Activated CD8-positive, alpha-beta memory T cell treated with anti-CD3 and anti-CD28 coated beads for 4 hours (primary cell): ENCODE measurements around the gene CGNL1.

Experiments
- DNase-seq, 2 donors: peaks; one replicate each; pipeline ENCODE4 v3.0.0-alpha.2; 2020; ENCODE audit warnings: low read depth in 2 of 2

CGNL1 gene

DNA sequence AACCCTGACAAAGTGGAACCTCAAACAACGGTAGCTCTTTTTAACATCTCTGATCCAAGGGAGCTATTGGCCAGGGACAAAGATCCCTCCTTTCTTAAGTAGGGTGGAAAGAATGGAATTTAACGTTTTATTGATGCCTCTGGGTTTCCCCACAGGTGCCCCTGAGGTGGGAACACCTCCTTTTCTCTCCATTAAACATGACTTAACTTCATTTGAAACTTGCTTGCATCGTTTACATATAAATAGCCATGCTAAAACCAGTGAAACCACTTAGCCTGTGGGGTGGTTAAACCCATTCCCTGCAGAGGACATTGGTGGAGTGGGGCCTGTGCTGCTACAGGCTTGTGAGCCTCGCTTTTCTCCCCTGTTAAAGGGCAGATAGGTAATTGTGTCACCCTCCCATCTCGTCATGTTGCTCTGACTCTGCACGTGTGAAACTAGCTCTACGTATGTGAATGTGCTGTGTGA lies 9.7 kb downstream of the CGNL1 start:
- DNase-seq: no peak

DNA sequence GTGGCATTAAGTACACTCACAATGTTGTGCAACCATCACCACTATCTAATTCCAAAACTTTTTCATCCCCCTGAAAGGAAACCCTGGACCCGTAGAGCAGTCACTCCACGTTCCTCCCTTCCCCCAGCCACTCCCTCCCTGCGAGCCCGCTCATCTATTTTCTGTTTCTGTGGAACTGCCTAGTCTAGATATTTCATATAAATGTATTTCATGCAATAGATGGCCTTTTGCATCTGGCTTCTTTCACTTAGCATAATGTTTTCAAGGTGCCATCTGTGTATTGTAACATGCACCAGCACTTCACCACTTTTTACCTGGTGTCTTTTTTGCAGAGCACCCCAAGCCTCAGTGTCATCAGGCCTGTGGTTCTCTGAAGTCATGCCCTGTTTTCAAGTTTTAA lies 10.7 kb downstream of the CGNL1 start:
- DNase-seq: no peak

DNA sequence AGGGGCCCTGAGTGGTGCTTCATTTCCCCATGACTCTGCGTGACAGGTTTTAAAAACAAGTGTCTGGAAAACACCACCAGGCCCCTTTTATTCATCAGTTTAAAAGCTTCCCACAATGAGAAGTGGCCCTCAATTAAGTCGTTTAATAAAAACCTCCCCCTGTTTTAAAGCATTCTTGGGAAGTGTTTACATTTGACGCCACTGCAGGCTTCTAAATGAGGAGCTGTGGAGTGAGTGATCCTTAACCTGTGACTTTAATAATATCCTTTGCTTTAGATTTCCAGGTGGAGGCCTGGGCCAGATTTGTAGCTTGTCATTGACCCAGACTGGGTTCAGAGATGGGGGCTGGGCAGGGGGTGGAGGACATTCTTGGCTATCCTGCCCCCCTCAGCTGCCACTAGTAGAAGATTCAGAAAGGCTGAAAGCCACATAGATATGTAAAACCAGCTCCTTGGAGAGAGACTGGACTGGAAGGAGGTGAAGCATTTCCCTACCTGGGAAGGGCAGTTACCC lies 11.3 kb downstream of the CGNL1 start:
- no peak for DNase-seq

DNA sequence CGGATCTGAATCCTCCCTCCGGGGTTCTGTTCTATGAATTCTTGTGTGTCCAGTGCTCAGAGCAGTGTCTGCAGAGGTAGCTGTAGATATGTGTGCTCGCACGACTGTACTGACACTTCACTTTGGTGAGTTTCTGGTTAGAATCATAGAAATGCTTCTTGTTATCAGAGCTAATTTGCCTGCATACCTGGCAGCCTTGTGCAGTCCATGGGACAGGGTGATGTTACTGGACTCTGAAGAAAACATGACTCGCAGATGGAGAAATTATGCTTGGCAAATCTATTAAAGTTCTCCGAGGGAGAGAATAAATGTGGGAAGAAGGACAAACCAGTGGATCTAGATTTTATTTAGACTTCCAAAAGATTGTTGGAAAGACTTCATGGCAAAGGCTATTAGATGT lies 12.2 kb downstream of the CGNL1 start:
- no peak for DNase-seq

DNA sequence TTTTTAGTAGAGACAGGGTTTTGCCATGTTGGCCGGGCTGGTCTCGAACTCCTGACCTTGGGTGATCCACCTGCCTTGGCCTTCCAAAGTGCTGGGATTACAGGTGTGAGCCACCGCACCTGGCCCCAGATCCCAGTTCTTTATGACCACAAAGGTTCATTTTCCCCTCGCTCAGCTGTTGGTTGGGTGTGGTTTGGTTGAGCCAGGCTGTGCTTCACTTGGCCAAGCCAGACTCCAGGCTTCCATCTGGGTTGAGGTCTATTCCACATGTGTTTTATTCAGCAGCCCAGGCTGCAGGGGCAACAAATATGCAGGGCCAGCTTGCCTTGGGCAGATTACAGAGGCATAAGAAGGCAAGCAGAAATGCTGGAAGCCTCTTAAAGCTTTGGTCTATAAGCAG lies 13.7 kb downstream of the CGNL1 start:
- DNase-seq: no peak

DNA sequence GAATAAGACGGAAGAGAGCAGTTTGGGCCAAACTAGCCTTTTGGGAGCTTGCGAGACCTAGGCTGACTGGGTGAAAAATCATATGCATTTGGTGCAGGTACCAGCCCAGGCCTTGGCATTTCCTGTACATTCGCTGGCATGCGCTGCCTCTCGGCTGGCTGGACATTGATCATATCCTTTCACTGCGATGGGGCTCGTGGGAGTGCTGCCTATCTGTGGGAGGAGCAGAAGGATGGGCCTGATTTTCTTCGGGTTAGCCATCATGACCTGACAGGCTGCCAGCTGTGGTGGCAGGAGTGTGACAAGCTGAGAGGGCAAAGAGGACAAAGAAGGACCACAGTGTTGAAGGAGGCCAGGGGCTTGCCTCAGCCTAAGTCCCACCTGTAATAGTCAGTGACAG lies 14.3 kb downstream of the CGNL1 start:
- no peak for DNase-seq

DNA sequence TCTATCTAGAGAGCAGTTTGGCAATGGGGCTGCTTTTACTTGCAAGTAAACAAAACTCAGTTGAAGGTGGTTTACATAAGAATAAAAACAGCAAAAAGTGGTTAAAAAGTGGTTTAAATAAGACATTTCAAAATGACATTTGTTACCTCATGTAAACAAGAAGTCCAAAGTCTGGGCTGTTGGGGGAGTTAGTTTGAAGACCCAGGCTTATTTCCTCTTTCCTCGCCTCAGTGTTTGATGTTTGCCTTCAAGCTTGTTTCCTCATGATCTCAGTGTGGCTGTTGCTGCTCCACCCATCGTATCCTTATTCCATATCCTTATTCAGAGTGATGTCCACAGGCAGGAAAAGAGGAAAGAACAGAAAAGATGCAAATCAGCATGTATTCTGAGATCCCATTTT lies 15.2 kb downstream of the CGNL1 start:
- DNase-seq: no peak

DNA sequence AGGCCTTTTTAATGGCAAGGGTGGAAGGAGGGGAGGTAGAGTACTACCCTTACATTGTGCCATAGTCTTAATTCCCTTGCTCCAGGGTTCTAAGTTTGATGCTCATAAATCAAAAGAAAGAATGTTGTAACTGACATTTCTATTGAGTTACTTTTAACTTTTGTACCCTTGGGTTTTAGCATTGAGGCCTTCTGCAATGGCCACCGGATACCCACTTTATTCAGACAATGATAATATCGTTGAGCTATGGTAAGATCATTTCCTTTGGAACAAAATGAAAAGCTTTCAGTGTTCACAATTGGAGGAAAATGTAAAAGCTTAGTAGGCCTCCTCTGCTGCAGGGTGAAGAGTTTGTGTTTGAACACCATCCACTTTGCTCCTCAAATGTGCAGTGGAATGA lies 16.8 kb downstream of the CGNL1 start:
- DNase-seq: no peak

DNA sequence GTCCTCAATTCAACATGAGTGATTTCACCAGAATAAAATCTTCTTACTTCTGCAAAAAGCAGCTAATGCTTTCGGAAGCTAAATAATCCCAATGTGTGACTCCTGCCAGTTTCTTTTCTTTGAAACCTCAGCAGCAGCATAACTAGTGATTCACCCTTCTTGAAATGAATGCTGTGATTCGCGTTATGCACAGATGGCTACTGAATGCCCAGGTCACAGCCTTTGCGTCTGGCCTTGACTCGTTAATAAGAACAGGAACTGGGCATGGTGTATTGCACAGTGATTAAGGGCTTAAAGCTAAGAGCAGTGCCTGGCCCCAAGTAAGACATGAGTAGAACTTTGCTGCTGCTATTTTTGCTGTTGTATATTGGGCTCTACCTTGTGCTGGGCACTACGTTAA lies 19.0 kb downstream of the CGNL1 start:
- DNase-seq: no peak

DNA sequence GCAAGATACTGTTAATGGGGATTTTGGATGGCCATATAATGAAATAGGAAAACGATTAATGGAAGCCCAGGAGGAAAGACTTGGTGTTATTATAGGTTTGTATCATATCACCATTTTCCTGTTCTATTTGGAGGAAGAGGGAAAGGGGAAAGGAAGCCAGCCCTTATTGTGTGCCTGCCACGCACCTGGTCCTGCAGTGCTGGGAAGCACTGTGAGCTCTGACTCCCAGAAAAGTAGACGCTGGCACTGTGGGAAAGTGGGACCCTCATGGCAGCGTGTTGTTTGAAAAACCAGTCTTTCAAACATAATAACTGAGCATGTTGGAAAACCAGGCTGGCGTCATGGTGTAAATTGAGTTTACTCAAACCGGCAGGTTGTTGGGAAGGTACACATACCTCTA lies 22.0 kb downstream of the CGNL1 start:
- no peak for DNase-seq

DNA sequence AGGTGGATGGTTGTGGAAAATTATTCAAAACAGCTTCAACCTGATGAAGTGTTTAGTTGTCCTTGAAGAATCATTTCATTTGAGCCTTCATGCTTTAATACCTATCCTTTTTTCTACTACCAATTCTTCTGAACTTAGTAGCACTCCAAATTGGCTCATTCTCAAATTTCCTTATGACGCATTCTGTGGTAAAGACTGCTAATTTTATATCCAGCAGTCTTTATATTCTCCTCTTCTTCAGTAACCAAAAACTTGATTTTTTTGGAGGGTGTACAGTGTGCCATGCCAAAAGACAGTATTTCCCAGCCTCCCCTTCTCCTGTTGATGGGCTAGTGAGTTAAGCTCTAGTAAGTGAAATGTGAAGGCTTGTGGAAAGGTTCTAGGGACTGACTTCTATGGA lies 25.2 kb downstream of the CGNL1 start:
- no peak for DNase-seq

DNA sequence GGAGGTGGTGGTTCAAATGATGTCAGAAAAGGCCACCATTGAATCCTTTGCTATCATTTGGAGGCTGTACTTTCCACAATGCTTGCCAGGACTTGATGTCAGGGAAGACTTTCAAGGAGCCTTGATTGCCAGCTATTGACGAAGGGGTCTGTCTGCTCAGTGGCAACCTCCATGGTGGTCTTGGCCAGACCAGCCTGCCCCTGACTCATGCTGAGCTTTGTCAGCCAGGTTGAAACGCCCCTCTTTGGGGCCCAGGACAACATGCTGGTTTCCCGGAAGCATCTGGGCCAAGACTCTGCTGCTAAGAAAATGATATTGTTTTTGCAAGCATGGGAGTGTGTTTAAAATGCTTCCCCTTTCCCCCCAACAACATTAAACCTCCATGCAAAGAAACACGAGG lies 26.7 kb downstream of the CGNL1 start:
- DNase-seq: no peak

DNA sequence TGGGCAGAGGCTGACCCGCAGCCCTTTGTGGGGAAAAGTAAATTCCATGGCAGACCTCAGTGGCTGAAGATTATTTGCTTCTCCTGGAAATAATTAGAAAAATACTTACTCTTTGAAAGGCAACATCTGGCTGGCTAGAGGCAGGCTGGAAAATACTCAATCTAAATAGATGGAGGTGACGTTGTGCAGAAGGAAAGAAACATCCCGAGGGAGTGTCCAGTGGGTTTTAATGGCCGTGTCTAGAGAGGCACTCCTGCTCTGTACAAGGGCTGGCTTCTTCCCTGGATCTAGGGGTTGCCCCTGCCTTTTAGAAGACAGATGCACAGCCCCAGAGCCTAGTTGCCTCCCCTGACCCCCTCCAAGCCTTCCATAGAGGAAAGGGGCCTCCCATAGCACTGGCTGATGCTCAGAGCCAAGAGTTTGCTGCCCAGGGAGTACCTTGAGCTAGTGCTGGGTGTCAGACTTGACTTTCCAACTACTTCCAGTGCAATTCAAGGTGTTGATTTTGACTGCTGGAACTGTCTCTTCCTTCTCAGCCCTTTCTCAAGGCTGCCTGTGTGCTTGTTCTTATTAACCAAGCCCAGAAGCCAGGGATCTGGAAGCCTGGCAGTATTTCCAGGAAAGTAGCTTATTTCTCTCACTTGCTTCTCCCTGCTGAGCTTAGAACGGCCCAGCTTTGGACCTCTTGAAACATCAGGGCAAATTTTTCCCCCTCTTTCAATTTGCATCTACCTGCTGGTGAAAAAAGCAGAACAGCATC lies 27.4 kb downstream of the CGNL1 start:
- DNase-seq: no peak

DNA sequence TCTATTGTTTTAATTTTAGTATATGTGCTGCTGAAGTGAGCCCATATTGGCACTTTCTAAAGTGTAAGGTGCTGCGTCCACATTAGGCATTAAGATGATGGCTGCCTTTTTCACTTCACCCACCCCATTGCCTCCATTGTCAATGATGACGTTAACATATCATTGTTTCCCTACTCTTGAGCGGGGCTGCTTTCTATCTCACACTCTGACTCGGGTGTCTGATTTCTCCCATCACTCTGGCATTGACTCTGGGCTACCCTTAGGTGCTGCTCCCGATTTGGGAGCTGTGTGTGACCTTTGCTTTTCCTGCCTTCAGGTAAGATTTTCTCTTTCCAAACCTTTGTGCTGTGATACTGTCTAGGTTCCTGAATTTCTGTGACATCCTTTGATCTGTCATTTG lies 28.8 kb downstream of the CGNL1 start:
- no peak for DNase-seq

DNA sequence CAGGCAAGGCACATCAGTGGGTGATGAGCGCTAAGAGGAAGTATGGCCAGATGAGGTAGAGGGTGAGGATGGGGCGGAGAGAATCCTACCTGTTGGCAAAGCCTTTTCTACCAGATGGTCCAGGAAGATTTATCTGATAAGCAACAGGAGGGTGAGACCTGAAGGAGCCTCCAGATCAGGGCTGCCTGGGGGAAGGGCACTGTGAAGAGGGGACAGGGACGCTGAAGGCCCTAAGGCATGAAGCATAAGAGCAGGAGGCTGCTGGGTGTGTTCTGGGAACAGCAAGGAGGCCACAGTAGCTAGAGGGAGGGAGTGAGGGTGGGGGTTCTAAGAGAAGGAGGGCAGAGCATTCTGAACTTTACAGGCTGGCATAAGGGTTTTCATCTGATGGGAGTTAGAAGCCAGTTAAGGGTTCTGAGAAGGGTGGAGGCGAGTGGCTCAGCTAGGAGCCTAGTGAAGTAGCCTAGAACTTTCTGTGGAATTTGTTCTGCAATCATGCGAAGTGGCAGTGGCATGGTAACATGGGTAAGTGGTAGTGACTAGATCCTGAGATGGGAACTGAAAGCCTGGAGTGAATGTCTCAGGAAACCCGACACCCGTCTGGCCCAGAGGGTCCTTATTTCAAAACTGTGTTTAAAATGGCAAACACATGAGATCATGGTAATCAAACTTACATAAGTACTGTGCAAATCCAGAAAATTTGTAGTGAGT lies 29.9 kb downstream of the CGNL1 start:
- no peak for DNase-seq

DNA sequence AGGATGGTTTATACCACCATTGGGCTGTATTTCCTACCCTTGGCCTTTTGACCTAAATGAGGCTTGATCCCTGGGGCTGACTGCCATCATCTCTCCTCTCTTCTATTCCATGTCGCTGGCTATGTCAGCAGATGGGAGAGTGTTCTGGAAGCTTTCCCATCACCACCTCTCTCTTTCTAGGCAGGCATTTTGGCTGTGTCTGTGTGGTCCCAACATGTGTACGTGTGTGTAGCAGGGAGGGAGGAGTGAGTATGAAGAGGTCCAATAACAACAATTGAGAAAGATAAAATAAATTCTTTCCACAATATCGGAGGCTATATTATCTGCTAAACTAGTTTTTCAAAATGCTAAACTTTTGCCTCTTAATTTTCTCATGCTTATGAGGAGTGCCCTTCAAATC lies 34.1 kb downstream of the CGNL1 start:
- no peak for DNase-seq

DNA sequence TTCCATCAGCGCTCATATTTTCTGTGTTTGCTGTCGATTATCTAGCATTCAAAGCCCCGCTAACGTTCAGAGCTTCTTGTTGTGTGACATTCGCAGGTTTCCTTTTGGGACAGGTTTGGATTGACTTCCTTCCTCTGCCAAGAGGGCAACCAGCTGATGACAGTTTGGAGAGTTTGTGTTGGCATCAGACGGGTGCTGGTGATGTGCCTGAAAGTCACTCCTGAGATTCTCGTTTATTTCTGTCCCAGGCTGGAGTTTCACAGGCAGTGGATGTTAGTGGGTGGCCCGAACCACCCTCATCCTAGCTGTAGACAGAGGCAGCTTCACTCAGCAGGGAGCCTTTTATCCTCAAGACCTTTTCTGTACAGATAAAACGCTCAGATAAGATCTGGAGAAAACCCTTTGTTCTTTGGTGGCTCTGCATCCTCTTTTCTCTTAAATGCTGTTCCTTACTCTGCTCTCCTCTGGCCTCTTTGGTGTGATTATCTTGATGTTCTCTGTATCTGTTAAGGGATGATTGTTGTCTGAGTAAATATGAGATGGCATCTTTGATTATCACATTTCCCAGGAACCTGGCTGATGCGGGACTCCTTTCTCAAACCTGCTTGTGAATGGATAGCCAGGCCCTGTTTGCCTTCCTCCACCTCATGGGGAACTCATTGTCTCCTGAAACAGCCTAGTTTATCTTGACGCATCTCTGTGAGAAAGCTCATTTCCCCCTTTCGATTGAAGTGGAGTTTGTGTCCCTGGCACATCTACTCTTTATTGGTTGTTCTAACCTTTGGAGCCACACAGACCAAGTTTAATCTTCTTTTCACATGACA lies 35.9 kb downstream of the CGNL1 start:
- DNase-seq: no peak

DNA sequence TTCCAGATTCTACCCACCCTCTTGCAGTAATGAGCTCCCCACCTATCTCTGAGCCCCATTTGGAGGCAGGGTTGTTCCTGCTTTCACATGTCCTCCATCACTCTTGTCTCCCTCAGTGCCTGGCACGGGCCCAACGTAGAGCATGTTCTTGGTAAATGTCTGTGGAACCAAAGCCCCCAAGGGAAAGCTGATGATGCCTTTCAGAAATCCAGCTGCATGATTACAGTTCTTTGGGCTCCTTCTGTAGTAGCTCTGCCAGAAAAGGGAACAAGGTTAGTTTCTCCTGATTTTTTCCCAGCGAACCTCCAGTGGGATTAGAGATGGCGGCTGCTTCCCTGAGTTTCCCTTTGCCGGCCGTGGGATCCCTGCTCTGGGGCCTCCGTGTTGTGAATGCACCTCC lies 39.3 kb downstream of the CGNL1 start:
- DNase-seq: no peak

DNA sequence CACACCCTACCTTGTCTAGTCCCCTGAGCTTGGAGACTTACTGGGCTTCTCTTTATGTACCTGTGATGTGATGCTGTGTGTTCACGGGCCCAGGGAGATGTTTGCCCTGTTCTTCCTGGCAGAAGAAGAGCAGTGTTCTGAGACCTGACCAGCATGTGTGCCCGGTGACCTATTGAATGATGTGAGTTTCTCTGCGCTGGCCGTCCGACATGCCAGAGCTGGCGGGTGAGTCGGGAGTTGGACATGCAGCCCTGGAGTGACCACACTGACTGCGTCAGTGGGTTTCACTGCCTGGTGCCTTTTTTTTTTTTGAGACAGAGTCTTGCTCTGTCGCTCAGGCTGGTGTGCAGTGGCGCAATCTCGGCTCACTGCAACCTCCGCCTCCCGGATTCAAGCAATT lies 42.3 kb downstream of the CGNL1 start:
- DNase-seq: no peak

DNA sequence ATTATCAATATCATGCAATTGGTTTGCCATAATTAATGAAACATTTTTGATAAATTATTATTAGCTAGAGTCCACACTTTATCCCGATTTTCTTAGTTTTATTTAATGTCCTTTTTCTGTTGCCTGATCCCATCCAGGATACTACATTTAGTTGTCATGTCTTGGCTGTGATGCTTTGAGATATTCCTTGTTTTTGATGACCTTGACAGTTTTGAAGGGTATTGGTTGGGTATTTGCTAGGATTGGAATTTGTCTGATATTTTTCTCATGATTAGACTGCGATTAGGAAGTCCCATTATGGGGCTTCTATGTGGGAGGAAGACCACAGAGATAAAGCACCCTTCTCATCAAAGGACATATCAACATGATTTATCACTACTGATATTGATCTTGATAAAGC lies 43.0 kb downstream of the CGNL1 start:
- no peak for DNase-seq

DNA sequence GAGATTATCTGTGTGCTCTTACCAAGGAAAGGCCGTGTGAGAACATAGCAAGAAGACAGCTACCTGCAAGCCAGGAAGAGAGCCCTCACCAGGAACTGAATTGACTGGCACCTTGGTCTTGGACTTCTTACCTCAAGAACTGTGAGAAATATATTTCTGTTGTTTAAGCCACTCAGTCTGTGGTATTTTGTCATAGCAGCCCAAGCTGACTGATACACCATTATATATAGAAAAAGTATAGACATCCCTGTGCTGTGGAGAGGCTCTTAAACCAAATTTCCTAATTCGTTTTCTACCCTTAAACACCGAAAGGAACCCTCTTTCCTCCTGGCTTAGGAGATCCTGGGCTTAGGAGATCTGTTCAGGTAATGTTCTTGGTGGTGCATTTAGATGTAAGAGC lies 44.8 kb downstream of the CGNL1 start:
- no peak for DNase-seq

DNA sequence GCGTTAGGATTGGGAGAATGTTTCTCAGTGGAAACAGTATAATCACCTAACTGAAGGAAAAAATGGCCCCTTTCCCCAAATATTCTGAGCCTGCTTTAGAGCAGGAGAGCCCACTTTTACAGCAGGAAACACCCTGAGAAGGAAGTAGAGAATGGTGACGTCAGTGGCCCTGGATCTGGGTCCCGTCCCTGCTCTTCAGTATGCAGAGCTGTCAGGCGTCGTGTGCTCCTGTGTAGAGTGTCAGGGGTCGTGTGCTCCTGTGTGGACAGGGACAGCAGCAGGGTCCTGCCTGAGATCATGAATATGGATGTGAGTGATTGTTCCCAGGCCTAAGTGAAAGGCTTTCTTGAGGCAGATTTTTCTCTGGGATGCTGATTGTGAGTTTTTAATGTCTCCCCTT lies 45.2 kb downstream of the CGNL1 start:
- DNase-seq: no peak
